Tibial nerve (tissue), 4 donors: ENCODE results near the gene STON2.

ENCODE experiments used
- EP300 ChIP-seq, 2 donors: sonication (generic); formaldehyde crosslinking; IDR thresholded peaks; one replicate each; pipeline ENCODE4 v1.6.1; 2017; ENCODE audit warnings: antibody characterized with exemption in 2 of 2, mild to moderate bottlenecking in 1 of 2
- POLR2A ChIP-seq, 2 donors: fragments of 450-650 bp; IDR thresholded peaks; one replicate each; pipeline ENCODE4 v1.6.1; 2017; ENCODE audit warnings: antibody characterized with exemption in 2 of 2, mild to moderate bottlenecking in 2 of 2, moderate library complexity in 2 of 2
- TF ChIP-seq, protein P1 (sequence below), 5 experiments: fragments of 200-600 bp in 3 of 5; fragments of 450-650 bp in 2 of 5; sonication (generic) in 3 of 5; IDR thresholded peaks; one replicate each; pipeline ENCODE4 v1.5.1; 2016 to 2019; ENCODE audit warnings: antibody characterized with exemption in 5 of 5, mild to moderate bottlenecking in 3 of 5, moderate library complexity in 2 of 5

DNA sequence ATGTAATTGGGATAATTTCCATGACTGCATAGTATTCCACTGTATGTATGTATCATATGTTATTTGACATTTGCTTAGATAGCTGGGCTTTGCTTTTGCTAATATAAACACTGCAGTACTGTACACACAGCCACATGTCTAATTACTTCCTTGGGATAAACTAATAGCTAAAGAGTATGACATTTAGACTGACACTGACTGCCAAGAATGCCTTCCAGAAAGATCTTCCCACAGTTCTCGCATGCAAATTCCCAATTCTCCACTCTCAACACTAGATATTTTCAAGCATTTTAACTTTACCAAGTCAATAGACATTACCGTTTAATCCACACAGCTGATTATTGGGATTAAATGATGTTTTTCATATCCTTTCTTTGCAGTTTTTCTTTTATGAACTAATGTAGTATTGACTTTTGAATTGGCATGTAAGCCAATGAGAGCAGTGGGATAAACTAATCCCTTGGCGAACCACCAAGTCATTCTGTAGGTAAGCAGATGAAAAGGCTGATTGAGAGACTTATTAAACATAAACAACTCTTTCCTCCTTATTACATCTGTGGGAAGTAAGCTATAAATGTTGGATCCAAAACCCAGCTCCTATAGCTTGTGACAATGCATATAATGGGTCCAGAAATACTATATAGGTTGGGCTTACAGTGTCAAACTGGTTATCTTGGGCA is 55.5 kb downstream of the STON2 start:
- TF ChIP-seq, protein P1, sequence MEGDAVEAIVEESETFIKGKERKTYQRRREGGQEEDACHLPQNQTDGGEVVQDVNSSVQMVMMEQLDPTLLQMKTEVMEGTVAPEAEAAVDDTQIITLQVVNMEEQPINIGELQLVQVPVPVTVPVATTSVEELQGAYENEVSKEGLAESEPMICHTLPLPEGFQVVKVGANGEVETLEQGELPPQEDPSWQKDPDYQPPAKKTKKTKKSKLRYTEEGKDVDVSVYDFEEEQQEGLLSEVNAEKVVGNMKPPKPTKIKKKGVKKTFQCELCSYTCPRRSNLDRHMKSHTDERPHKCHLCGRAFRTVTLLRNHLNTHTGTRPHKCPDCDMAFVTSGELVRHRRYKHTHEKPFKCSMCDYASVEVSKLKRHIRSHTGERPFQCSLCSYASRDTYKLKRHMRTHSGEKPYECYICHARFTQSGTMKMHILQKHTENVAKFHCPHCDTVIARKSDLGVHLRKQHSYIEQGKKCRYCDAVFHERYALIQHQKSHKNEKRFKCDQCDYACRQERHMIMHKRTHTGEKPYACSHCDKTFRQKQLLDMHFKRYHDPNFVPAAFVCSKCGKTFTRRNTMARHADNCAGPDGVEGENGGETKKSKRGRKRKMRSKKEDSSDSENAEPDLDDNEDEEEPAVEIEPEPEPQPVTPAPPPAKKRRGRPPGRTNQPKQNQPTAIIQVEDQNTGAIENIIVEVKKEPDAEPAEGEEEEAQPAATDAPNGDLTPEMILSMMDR (IDR thresholded peaks at IDR 0.05), result no peak
- TF ChIP-seq POLR2A (IDR thresholded peaks at IDR 0.05) (no peak), EP300 (IDR thresholded peaks at IDR 0.05) (no peak)
